T1000 (cell line): ENCODE measurements around the gene CD2BP2.
"Not testable (repeated sequence)": the region's sequence is repeated elsewhere in the genome, so short reads cannot be mapped to it uniquely, and the experiment has no call there.

Experiments
- DNase-seq: peaks from one replicate; lab custom pipeline; 2025; ENCODE audit warnings: mixed read lengths; lab: John Stamatoyannopoulos, UW

The CD2BP2 gene

GRCh38 chr16:30355144-30355953 is at the start of gene CD2BP2:
Gene CD2BP2 (minus strand): TSS chr16:30355308. CDS start chr16:30354681, 627 bp downstream.
- peak; percentile 95 for DNase-seq

DNA sequence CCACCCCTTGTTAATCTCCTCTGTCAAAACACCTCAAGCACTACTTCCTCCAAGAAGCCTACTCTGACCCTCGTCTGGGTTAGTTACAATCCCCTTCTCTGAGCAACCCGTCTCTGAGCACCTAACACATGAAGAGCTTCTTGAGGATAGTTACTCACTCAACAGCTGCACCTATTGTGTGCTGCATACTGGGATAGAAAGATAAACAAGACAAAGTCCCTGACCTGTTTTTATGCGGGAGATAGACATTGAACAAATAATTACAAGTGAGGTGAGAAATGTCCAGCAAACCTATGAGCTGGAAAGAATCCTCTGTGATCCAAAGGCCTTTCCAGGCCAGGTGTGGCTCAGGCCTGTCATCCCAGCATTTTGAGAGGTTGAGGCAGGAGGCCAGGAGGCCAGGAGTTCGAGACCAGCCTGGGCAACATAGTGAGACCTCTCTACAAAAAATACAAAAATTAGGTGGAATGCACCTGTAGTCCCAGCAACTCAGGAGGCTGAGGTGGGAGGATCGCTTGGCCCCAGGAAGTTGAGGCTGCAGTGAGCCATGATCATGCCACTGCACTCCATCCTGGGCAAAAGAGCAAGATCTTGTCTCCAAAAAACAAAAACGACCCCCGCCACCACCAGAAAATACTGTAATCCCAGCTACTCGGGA is 46.8 kb upstream of the CD2BP2 start:
- no peak for DNase-seq

- DNase-seq = no peak
These were observed 44.5 kb upstream of the CD2BP2 start for GRCh38 chr16:30399435-30400186.

GRCh38 chr16:30398661-30399434 is 43.7 kb upstream of the CD2BP2 start:
- DNase-seq = no peak

- no peak for DNase-seq
These were observed 42.9 kb upstream of the CD2BP2 start for GRCh38 chr16:30397776-30398660.

- DNase-seq = no peak
These were observed 41.9 kb upstream of the CD2BP2 start for GRCh38 chr16:30397056-30397455.

DNA sequence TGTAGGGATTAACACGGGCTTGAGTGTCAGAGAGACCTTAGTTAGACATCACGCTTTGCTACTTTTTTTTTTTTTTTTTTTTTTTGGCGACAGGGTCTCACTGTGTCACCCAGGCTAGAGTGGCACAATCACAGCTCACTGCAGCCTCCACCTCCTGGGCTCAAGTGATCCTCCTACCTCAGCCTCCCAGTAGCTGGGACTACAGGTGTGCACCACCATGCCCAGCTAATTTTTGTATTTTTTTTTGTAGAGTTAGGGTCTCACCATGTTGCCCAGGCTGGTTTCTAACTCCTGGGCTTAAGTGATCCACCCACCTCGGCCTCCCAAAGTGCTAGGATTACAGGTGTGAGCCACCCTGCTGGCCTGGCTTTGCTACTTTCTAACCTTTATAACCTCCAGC is 41.5 kb upstream of the CD2BP2 start:
- DNase-seq = not testable (repeated sequence)

GRCh38 chr16:30395992-30396585 is 41.0 kb upstream of the CD2BP2 start:
- DNase-seq = peak; percentile 14

DNA sequence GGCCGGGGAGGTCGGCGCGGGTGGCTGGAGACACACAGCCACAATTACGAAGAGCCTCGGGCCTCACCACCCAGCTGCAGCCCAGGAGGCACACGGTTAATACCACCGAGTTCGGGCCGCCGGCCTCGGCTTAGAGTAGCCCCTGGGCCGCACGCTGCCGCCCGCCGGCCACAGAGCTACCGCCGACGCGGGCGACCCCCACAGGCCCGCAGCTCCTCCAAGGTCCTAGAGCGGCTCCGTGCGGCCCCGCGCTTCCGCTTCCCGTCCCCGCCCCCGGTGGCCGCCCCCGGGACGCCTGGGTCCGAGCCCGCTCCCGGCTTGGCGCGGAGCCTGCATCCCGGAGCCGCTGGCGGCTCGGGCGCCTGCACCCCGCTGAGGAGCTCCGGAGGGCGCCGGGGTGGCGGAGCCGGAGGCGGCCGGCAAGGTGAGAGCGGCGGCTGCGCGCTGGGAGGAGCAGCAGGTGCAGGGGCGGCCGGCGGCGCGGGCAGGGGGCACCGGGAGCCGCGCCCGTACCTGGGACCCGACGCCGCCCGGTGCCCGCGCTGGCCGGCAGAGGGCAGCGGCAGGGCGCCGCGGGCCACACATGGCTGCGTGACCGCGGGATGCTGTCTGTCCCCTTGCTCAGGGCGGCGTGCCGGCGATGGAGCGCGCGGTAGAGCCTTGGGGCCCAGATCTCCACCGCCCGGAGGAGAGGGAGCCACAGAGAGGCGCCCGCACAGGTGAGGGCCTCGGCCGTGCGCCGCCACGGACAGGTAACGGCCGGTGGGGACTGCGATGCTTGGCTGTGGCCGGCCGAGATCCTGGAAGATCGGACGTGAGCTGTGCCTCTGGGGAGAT is 40.3 kb upstream of the CD2BP2 start, which contains the start of gene ZNF48:
TSS of gene ZNF48 (plus strand) at position 266 of the 837 bp plus-strand sequence. CDS start at position 641, 375 bp downstream.
- peak; percentile 55 for DNase-seq

- DNase-seq = no peak
These were observed 39.6 kb upstream of the CD2BP2 start for GRCh38 chr16:30394592-30395154.

GRCh38 chr16:30383521-30383920 is 28.4 kb upstream of the CD2BP2 start:
- DNase-seq = no peak

DNA sequence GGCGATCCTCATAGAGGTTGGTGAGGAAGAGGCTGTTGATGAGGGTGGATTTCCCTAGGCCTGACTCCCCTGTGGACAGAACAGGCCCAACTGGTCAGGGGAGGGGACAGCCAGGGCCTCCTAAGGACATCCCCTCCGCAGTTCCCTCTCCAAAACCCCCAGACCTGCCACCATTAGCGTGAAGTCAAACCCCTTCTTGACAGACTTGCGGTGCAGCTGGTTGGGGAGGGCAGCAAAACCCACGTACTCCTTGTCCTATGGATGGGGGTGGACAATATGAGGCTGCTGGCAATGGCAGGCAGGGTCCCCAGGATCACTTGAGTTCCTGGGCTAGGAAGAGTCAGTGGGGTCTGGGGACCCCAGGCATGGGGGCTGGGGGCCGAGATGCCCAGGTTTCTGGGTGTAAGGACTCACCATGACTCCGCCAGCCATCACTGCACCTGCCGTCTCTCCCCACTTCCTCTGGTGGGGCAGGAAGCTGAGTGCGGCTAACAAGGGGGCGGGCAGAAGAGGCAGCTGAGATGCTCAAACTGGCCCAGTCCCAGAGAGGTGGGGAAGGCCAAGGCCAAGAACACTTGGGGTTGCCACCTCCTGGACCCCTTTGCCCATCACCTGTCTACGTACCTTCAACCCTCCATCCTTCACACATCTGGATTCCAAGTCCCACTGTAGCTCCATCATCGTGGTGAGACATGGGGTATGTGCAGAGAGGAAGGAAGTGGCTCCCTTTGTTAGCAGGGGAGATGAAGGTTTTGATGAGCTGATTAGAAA is 27.2 kb upstream of the CD2BP2 start, which contains the start of gene SEPTIN1:
TSS of gene SEPTIN1 (minus strand) at position 451 of the 771 bp plus-strand sequence. CDS start at position 432, 19 bp downstream.
- DNase-seq = no peak

DNA sequence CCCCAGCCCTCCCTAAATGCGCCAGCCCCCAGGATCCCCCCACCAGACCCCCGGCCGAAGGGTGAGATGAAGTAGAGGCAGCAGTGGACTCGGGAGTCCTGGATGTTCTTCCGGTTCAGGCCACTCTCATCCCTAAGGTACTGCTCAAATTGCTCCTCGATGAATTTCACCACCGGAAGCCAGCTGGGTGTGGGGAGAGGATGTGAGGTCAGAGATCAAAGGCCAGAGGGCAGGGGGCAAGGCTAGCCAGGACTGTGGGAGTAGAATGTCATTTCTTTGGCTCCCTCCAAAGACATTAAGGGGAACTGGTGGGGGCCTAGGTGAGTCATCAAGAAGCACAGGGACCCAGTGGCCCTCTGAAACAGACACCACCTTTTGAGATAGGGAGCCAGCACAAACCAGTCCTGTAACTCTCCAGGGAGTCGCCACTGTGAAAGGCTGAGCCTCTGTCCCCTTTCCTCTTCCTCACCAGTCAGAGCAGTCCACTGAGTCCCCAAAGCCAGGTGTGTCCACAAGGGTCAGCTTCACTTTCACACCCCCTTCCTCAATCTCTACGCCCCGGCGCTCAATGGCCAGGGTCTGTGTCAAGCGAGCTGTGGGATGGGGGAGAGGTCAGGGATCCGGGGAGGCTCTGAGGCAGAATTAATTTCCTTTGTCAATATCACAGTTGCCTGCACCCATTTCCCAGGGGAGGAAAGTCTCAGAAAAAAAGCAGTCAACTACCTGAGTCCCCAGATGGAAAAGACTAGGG is 26.4 kb upstream of the CD2BP2 start:
- DNase-seq = no peak

GRCh38 chr16:30380803-30381208 is 25.7 kb upstream of the CD2BP2 start:
- no peak for DNase-seq

DNA sequence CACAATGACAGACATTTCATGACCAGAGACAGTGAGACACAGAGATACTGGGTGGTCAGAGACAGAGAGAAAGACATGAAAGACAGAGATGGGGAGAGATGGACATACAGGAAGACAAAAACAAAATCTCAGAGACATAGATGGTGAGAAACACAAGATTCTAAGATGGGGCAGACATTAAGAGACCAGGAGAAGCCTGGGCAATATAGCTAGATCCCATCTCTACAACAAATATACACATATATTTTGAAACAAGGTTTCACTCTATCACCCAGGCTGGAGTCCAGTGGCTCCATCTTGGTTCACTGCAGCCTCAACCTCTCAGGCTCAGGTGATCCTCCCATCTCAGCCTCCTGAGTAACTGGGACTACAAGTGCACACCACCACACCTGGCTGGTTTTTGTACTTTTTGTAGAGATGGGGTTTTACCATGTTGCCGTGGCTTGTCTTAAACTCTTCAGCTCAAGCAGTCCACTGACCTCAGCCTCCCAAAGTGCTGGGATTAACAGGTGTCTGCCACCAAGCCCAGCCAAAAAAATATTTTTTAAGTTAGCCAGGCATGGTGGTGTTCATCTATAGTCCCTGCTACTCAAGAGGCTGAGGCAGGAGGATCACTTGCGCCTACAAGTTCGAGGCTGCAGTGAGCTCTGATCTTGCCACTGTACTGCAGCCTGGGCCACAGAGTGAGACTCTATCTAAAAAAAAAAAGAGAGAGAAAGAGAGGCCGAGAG is 25.1 kb upstream of the CD2BP2 start:
- no peak for DNase-seq

GRCh38 chr16:30379158-30379783 is 24.2 kb upstream of the CD2BP2 start:
- DNase-seq = no peak
